Ovary (tissue), 9 donors: Measurements from ENCODE around the gene TK2. TPM values are rescaled to one million over a fixed set of nuclear protein-coding genes. Genes with fewer than 3 reads are reported as not detected.
A peak's percentile ranks its signal among the peaks of the same experiment; 100 is the strongest.

Experiments used
- DNase-seq, 5 donors: peaks; one replicate each; pipeline ENCODE4 v3.0.0-alpha.2; 2019 to 2020
- H3K27ac ChIP-seq, 2 donors: fragments of 200-600 bp; one replicate each; pipeline versions ENCODE4 v1.5.1 to v1.8.0; 2019 to 2022
- H3K27me3 ChIP-seq: fragments of 200-600 bp; one replicate; pipeline ENCODE4 v1.8.0; 2022
- H3K36me3 ChIP-seq: fragments of 200-600 bp; sonication (generic); one replicate; pipeline ENCODE4 v1.5.1; 2019
- H3K4me1 ChIP-seq: one replicate; pipeline ENCODE4 v1.8.1; 2013; ENCODE audit warnings: mild to moderate bottlenecking, moderate library complexity; ENCODE audit not compliant: insufficient read depth
- H3K4me3 ChIP-seq: fragments of 200-600 bp; sonication (generic); one replicate; pipeline ENCODE4 v1.5.1; 2017
- H3K9me3 ChIP-seq, 2 donors: fragments of 200-600 bp in 1 of 2; sonication (generic) in 1 of 2; one replicate each; pipeline versions ENCODE4 v1.5.1 to v1.8.1; 2013 to 2019; ENCODE audit warnings: mild to moderate bottlenecking in 1 of 2, moderate library complexity in 1 of 2
- EP300 ChIP-seq: sonication (generic); formaldehyde crosslinking; IDR thresholded peaks from one replicate; pipeline ENCODE4 v1.6.1; 2017; ENCODE audit warnings: antibody characterized with exemption
- POLR2A ChIP-seq: fragments of 450-650 bp; IDR thresholded peaks from one replicate; pipeline ENCODE4 v1.6.1; 2017; ENCODE audit warnings: antibody characterized with exemption, mild to moderate bottlenecking, moderate library complexity
- WGBS, 3 donors: extraction: QIAGEN DNeasy Blood & Tissue Kit in 1 of 3; methylation state at CpG; one replicate each; pipeline versions ENCODE4 v1.1.5 to v1.1.7; 2013 to 2017; 5-methylcytosine and 5-hydroxymethylcytosine counted together
- intact Hi-C, 4 donors: fragments of 100-400 bp; cut with DNase I; formaldehyde crosslinking; loops; one replicate each; pipeline versions ENCODE4 v1.11.0 to v1.15.1; 2022 to 2023
- polyA plus RNA-seq, 2 donors: library from polyadenylated mRNA; stranded (reverse); fragments of 200-250 nt in 1 of 2; fragments of 350-450 nt in 1 of 2; fragmentation: Illumina TruSeq in 1 of 2; extraction: RNeasy Lipid Tissue Mini Kit (QIAGEN cat#74804) in 1 of 2; gene quantifications; one replicate each; pipeline ENCODE4 v1.2.3, GENCODE V29; 2013 to 2014
- total RNA-seq, 7 donors: library from RNA; depleted of rRNA in 2 of 7; stranded (reverse); fragments of >200 nt in 2 of 7; fragmentation: NEBNext Ultra II Directional in 3 of 7; extraction: Animal tissue kit (Norgen Biotek cat#: 25700) in 3 of 7; gene quantifications; one replicate each; pipeline versions ENCODE4 v1.1.0 to v1.2.4, GENCODE V29; 2016 to 2023
- TF ChIP-seq, protein P1 (sequence below), 3 donors: fragments of 450-650 bp in 2 of 3; fragments of 200-600 bp in 1 of 3; IDR thresholded peaks; one replicate each; pipeline versions ENCODE4 v1.5.1 to v1.8.0; 2016 to 2022; ENCODE audit warnings: antibody characterized with exemption in 3 of 3, mild to moderate bottlenecking in 1 of 3
- donor health status: DM: no; HTN: no; CAD: no; lungs with moderate emphysema.
- donor health status: DM: no; HTN: no; CAD: no.
- donor health status: Bipolar disorder and iron deficiency.
- donor health status: DM: yes; HTN: yes; CAD: no.
- donor health status: DM: no; HTN: no; CAD: no.
- donor health status: DM: yes; HTN: yes; CAD: no.

The TK2 gene
- total and polyA plus RNA-seq, 9 donors: 17.0 to 80.6 (median 34.0) TPM

- Histone ChIP-seq H3K9me3 (no peaks in the 10 kb centered on the region), H3K27ac (no peak overlapping the region), H3K36me3 (no peaks in the 10 kb centered on the region), H3K4me3 (no peak overlapping the region), H3K4me1 (peaks cover 3% of the 10 kb centered on the region), H3K27me3 (no peaks in the 10 kb centered on the region)
- 85 to 90% (median 86%) methylated on average over 21 to 25 of the region's 25 CpGs for WGBS, 3 donors
- intact Hi-C loops: loop anchor here (5.0 to 10.0 kb wide), 3 partner anchors 73 to 76 kb away; partner anchors contain the start of genes CKLF (in 1 of the 4) and TK2 (in 1 of the 4)
- TF ChIP-seq EP300 (no peak), POLR2A (no peak)
- TF ChIP-seq, protein P1, sequence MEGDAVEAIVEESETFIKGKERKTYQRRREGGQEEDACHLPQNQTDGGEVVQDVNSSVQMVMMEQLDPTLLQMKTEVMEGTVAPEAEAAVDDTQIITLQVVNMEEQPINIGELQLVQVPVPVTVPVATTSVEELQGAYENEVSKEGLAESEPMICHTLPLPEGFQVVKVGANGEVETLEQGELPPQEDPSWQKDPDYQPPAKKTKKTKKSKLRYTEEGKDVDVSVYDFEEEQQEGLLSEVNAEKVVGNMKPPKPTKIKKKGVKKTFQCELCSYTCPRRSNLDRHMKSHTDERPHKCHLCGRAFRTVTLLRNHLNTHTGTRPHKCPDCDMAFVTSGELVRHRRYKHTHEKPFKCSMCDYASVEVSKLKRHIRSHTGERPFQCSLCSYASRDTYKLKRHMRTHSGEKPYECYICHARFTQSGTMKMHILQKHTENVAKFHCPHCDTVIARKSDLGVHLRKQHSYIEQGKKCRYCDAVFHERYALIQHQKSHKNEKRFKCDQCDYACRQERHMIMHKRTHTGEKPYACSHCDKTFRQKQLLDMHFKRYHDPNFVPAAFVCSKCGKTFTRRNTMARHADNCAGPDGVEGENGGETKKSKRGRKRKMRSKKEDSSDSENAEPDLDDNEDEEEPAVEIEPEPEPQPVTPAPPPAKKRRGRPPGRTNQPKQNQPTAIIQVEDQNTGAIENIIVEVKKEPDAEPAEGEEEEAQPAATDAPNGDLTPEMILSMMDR (IDR thresholded peaks at IDR 0.05): no peak
- DNase-seq: peak in 2 of 5 donors; percentile 17 to 36
These were observed 69.4 kb downstream of the TK2 start for GRCh38 chr16:66480265-66481080.

DNA sequence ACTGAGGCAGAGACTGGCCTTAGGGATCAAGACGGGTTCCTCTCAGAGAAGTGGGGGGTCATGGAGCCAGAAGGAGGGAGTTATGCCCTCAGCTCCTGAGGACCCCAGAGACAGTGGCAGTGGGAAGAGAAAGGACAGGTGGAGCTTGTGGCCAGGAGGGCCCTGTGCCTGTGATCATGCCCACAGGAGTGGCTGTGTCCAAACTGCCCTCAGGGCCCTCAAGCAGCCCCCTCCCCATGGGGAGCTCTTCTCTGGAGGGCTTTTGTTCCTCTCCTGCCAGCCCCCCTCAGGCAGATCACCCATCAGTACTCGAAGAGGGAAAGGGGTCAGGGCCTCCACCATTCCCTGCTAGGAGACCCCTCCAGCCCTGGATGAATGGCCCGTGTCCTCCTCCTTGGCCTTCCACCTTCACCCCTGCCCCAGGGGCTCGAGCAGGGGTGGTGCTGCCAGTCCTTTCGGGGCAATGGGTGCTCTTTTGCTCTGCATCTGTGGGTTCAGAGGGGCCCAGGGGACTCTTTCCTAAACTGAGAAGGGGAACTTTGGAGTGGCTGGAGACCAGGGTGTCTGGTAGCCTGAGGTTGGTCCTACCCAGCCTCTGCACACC is 70.2 kb downstream of the TK2 start:
- Histone ChIP-seq H3K27me3 (no peaks in the 10 kb centered on the region), H3K27ac (no peak overlapping the region), H3K9me3 (no peaks in the 10 kb centered on the region), H3K4me1 (peaks cover 3% of the 10 kb centered on the region), H3K4me3 (no peak overlapping the region), H3K36me3 (no peaks in the 10 kb centered on the region)
- DNase-seq: peak in 2 of 5 donors; percentile 7 to 27
- intact Hi-C loops: loop anchor here (5.0 to 10.0 kb wide), 4 partner anchors 72 to 128 kb away; partner anchors contain the start of genes CKLF (in 1 of the 4) and TK2 (in 1 of the 4)
- 69 to 79% (median 74%) methylated on average over 5 of the region's 5 CpGs for WGBS, 3 donors
- TF ChIP-seq POLR2A (no peak), EP300 (no peak)
- TF ChIP-seq, protein P1 (IDR thresholded peaks at IDR 0.05): no peak

GRCh38 chr16:66478733-66479511 is 71.0 kb downstream of the TK2 start:
- H3K4me3 ChIP-seq: no peak overlapping the region
- TF ChIP-seq, protein P1 (IDR thresholded peaks at IDR 0.05): peak; percentile 20 to 62 (median 49)
- no peak for TF ChIP-seq EP300
- H3K4me1 ChIP-seq: peaks cover 3% of the 10 kb centered on the region
- 30 to 33% (median 31%) methylated on average over 10 of the region's 10 CpGs for whole genome bisulfite sequencing, 3 donors
- intact Hi-C loops: loop anchor here in 1 of 4 donors (5.0 kb wide), 1 partner anchor 128 kb away; no protein-coding TSS in a partner anchor
- no peaks in the 10 kb centered on the region for H3K36me3 ChIP-seq
- no peak overlapping the region for H3K27ac ChIP-seq
- H3K9me3 ChIP-seq: no peaks in the 10 kb centered on the region
- peak; percentile 48 to 76 (median 68) for DNase-seq
- no peaks in the 10 kb centered on the region for H3K27me3 ChIP-seq

DNA sequence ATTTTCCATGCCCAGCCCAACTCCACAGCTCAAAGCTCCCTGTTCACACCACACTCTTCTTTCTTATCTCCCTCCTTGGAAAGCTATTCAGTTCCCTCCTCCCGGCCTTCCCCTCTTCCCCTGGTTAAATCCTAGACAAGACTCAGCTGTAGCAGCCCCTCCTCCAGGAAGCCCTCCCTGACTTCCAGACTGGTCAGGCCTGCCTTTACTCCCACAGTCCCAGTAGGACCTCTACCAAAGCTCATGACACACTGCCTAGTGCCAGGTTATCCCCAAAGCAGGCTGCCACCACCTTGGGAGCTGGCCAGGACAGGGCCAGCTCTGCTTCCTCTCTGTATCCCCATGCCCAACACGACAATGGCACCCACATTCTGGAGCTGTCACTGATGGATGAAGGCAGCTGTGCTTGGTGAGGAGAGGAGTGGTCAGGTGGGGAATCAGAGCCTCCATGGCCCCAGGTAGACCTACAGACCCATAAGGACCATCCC is 72.8 kb downstream of the TK2 start:
- Histone ChIP-seq H3K4me3 (no peak overlapping the region), H3K27ac (no peak overlapping the region), H3K36me3 (no peaks in the 10 kb centered on the region), H3K27me3 (no peaks in the 10 kb centered on the region), H3K4me1 (peaks cover 3% of the 10 kb centered on the region), H3K9me3 (no peaks in the 10 kb centered on the region)
- intact Hi-C loops: loop anchor here in 1 of 4 donors (5.0 kb wide), 1 partner anchor 130 kb away; no protein-coding TSS in a partner anchor
- WGBS, 3 donors: 36 to 46% (median 43%) methylated on average over 2 of the region's 2 CpGs
- TF ChIP-seq EP300: no peak
- peak in 1 of 5 donors; percentile 29 for DNase-seq
